ENCODE data around the gene CCDC74A. TPM values are rescaled to one million over a fixed set of nuclear protein-coding genes. Genes with fewer than 3 reads are reported as not detected.
"Not testable (repeated sequence)": the region's sequence is repeated elsewhere in the genome, so short reads cannot be mapped to it uniquely, and the experiment has no call there.

Gene CCDC74A
- total RNA-seq, 1 experiment from 2014 or later = 6.5 TPM

DNA sequence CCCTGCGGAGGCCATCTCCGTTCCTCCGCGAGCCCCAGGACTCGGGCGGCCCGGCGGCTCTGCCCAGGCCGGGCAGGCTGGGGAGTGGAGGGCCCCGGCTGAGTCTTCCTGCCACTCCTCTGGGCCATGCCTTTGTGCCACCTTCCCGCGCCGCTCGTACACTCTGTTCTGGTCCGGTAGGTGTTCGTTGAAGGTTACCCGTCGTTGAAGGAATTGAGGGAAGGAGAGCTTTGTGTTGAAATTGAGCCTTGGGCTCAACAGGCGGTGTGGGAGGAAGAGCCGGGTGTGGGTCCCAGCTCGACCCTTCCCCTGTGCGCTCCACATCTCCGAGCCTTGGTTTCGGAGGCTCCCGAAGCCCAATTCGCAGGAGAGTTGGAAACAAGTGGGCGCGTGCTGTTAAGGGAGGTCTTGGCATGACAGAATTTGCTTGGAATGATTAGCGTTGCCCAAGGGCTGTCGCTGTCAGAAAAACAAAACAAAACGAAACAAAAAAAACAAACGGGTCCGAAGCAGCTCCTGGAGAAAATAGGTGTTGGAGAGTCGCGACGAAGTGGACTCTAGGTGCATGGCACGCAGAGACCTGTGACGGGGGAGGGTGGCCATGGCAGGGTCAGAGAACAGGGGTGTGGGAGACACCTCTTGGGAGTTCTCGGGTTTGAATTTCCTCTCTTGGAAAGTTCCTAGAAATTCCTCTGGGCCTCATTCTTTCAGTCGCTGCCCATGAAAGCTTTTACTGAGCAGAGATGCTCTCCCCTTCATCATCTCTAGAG, 34.3 kb upstream of the CCDC74A start:
- ATAC-seq = peak; percentile 16
- TF ChIP-seq, protein P1, sequence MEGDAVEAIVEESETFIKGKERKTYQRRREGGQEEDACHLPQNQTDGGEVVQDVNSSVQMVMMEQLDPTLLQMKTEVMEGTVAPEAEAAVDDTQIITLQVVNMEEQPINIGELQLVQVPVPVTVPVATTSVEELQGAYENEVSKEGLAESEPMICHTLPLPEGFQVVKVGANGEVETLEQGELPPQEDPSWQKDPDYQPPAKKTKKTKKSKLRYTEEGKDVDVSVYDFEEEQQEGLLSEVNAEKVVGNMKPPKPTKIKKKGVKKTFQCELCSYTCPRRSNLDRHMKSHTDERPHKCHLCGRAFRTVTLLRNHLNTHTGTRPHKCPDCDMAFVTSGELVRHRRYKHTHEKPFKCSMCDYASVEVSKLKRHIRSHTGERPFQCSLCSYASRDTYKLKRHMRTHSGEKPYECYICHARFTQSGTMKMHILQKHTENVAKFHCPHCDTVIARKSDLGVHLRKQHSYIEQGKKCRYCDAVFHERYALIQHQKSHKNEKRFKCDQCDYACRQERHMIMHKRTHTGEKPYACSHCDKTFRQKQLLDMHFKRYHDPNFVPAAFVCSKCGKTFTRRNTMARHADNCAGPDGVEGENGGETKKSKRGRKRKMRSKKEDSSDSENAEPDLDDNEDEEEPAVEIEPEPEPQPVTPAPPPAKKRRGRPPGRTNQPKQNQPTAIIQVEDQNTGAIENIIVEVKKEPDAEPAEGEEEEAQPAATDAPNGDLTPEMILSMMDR (conservative IDR thresholded peaks at IDR 0.05; ENCODE audit: low read depth, low read length) = no peak
- TF ChIP-seq EZH2 (IDR thresholded peaks at IDR 0.05; ENCODE audit: low read length, unreplicated experiment) = no peak
- Histone ChIP-seq H3K9ac (ENCODE audit: low read length) (peak overlapping the region; percentile 99), H3K36me3 (ENCODE audit: low read depth, low read length) (peaks cover 5% of the 10 kb centered on the region; the same call in 1 of the 2 replicates), H3K27ac (ENCODE audit: low read length) (peak overlapping the region; percentile 76), H3K4me1 (ENCODE audit: insufficient read depth, low read length) (0 out of 2 replicates have a peak, but pooled peaks cover 8% of the 10 kb centered on the region), H3K9me2 (replicated peaks; ENCODE audit: low read length) (no peaks in the 10 kb centered on the region), H3K4me2 (ENCODE audit: low read length) (peak overlapping the region; percentile 88), H3K9me3 (ENCODE audit: low read length) (no peaks in the 10 kb centered on the region), H4K20me1 (ENCODE audit: low read length) (peaks cover 10% of the 10 kb centered on the region; the same call in 1 of the 2 replicates), H3K79me2 (ENCODE audit: low read length) (peaks cover 88% of the 10 kb centered on the region), H3F3A (ENCODE audit: low read length, unreplicated experiment) (no peaks in the 10 kb centered on the region), H3K27me3 (ENCODE audit: low read length) (no peaks in the 10 kb centered on the region), H2AFZ (ENCODE audit: low read length) (peak overlapping the region; percentile 66), H3K4me3 (ENCODE audit: low read length) (peak overlapping the region; percentile 97)
- BruUV-seq (replicated peaks) = TSS peak; percentile 65
- intact Hi-C loops (cut with micrococcal nuclease) = loop anchor here (5.0 kb wide), 2 partner anchors 34 to 386 kb away; partner anchors contain the start of genes CCDC74A and PLEKHB2
- POLR2A ChIA-PET (ENCODE audit: unreplicated experiment) = interaction anchor here (0.6 kb wide), 3 partner anchors 30 to 189 kb away, joined by 3 to 4 read pairs (median 4); no protein-coding TSS in a partner anchor
- CTCF ChIA-PET = interaction anchor here (0.5 to 0.7 kb wide), 3 partner anchors 80 to 1152 kb away, joined by 3 to 8 read pairs (median 5); no protein-coding TSS in a partner anchor
- DNase-seq = peak; percentile 20

DNA sequence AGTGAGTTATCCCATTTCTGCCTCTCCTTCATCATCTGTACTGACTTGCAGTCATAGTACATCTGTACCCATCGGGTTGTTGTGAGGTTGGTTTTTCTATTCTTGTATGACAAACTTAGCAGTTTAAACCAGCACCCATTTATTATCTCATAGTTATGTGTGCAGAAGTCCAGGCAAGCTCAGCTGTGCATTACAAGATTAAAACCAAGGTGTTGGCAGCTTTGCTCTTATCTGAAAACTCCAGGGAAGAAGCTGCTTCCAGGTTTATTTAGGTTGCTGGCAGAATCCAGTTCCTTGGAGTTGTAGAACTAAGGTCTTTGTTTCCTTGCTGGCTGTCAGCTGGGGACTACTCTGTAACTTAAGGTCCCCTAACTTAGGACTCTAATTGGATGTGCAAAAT, 32.2 kb upstream of the CCDC74A start:
- H3K9me3 ChIP-seq (ENCODE audit: low read length); DNase-seq; H2AFZ ChIP-seq (ENCODE audit: low read length); H3K27me3 ChIP-seq (ENCODE audit: low read length); BruUV-seq (replicated peaks); H3K4me1 ChIP-seq (ENCODE audit: insufficient read depth, low read length); H3K4me3 ChIP-seq (ENCODE audit: low read length); H3K9me2 ChIP-seq (replicated peaks; ENCODE audit: low read length); H3K27ac ChIP-seq (ENCODE audit: low read length); CTCF ChIA-PET; intact Hi-C loops (cut with micrococcal nuclease); POLR2A ChIA-PET (ENCODE audit: unreplicated experiment); H3K9ac ChIP-seq (ENCODE audit: low read length); ATAC-seq; H3K4me2 ChIP-seq (ENCODE audit: low read length); H3F3A ChIP-seq (ENCODE audit: low read length, unreplicated experiment); H3K36me3 ChIP-seq (ENCODE audit: low read depth, low read length): not testable (repeated sequence)
- Histone ChIP-seq H3K79me2 (ENCODE audit: low read length) (peaks cover 77% of the 10 kb centered on the region), H4K20me1 (ENCODE audit: low read length) (peaks cover 10% of the 10 kb centered on the region; the same call in 1 of the 2 replicates)

DNA sequence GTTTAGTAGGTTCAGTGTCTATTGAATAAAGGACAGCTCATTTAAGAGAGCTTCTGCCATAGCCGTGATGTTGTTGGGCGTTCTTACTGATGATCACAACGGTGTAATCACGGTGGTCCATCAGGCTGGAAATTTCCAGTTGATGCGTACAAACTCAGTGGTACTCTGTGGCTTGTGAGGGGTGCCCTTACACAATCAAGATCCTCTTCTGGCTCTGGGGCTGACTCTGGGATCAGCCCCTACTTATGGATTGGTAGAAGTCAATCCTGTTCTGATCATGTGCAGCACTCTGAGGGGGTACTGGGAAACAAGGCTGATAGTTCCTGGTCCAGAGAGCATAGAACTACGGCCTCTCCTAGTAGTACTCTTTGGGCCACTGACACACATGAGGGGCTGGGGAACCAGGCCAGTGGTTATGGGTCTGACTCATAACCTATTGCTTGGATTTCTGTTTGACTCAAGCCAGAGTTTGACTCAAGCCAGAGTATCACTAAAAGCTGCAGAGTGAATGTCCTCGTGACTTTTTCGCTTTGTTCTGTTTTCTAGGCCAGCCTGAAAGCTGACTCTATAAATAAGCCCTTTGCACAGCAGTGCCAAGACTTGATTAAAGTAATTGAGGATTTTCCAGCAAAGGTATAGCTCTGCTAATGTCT, 29.2 kb upstream of the CCDC74A start:
- H3K79me2 ChIP-seq (ENCODE audit: low read length) = peaks cover 57% of the 10 kb centered on the region
- H3K9me2 ChIP-seq (replicated peaks; ENCODE audit: low read length); H3F3A ChIP-seq (ENCODE audit: low read length, unreplicated experiment); H2AFZ ChIP-seq (ENCODE audit: low read length); H3K9ac ChIP-seq (ENCODE audit: low read length); POLR2A ChIA-PET (ENCODE audit: unreplicated experiment); H3K9me3 ChIP-seq (ENCODE audit: low read length); CTCF ChIA-PET; H3K4me2 ChIP-seq (ENCODE audit: low read length); H3K4me3 ChIP-seq (ENCODE audit: low read length); intact Hi-C loops (cut with micrococcal nuclease); BruUV-seq (replicated peaks); H3K4me1 ChIP-seq (ENCODE audit: insufficient read depth, low read length); H3K27me3 ChIP-seq (ENCODE audit: low read length); H3K36me3 ChIP-seq (ENCODE audit: low read depth, low read length); H3K27ac ChIP-seq (ENCODE audit: low read length): not testable (repeated sequence)
- DNase-seq (peak; percentile 45), ATAC-seq (peak; percentile 80)
- peaks cover 10% of the 10 kb centered on the region; the same call in 1 of the 2 replicates for H4K20me1 ChIP-seq (ENCODE audit: low read length)

DNA sequence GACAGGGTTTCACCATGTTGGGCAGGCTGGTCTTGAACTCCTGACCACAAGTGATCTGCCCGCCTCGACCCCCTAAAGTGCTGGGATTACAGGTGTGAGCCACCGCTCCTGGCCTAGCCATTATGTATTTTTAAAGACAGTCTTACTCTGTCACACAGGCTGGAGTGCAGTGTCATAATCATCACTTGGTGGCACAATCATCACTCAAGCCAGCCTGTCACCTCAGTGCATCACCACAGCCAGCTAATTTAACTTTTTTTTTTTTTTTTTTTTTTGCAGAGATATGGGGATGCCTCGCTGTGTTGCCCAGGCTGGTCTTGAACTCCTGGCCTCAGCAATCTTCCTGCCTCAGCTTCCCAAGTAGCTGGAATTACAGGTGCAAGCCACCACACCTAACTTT, 24.1 kb upstream of the CCDC74A start:
- DNase-seq; H3K4me1 ChIP-seq (ENCODE audit: insufficient read depth, low read length); H3K27ac ChIP-seq (ENCODE audit: low read length); H3K4me2 ChIP-seq (ENCODE audit: low read length); H2AFZ ChIP-seq (ENCODE audit: low read length); H3K36me3 ChIP-seq (ENCODE audit: low read depth, low read length); H3K79me2 ChIP-seq (ENCODE audit: low read length); CTCF ChIA-PET; ATAC-seq; H4K20me1 ChIP-seq (ENCODE audit: low read length); intact Hi-C loops (cut with micrococcal nuclease); H3K9me3 ChIP-seq (ENCODE audit: low read length); POLR2A ChIA-PET (ENCODE audit: unreplicated experiment); H3K9me2 ChIP-seq (replicated peaks; ENCODE audit: low read length); H3K4me3 ChIP-seq (ENCODE audit: low read length); H3F3A ChIP-seq (ENCODE audit: low read length, unreplicated experiment); BruUV-seq (replicated peaks); H3K27me3 ChIP-seq (ENCODE audit: low read length); H3K9ac ChIP-seq (ENCODE audit: low read length): not testable (repeated sequence)

DNA sequence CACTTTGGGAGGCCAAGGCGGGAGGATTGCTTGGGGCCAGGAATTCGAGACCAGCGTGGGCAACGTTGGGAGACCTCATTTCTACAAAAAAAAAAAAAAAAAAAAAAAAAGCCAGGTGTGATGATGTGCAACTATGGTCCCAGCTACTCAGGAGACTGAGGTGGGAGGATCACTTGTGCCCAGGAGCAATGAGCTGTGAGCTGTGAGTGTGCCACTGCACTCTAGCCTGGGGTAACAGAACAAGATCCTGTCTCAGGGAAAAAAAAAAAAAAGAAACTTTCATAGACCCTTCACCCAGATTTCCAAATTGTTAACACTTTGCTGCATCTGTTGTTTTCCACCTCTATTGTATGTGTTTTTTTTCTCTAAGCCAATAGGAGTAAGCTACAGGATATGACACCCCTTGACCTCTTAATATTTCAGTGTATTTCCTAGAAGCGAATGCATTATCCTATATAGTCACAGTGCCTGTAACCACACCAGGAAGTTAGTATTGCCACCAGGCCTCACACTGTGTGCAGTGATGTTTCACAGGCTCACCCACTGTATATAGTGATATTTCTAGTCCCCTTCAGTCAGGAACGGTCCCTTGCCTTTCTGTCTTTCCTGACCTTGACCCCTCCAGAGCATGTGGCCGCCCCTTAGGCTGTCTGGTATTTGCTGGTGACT, 23.5 kb upstream of the CCDC74A start:
- BruUV-seq (replicated peaks); H3F3A ChIP-seq (ENCODE audit: low read length, unreplicated experiment); POLR2A ChIA-PET (ENCODE audit: unreplicated experiment); H3K9ac ChIP-seq (ENCODE audit: low read length); H3K4me3 ChIP-seq (ENCODE audit: low read length); H3K9me3 ChIP-seq (ENCODE audit: low read length); H3K79me2 ChIP-seq (ENCODE audit: low read length); H3K9me2 ChIP-seq (replicated peaks; ENCODE audit: low read length); H4K20me1 ChIP-seq (ENCODE audit: low read length); H3K27ac ChIP-seq (ENCODE audit: low read length); H3K4me2 ChIP-seq (ENCODE audit: low read length); intact Hi-C loops (cut with micrococcal nuclease); H2AFZ ChIP-seq (ENCODE audit: low read length); H3K36me3 ChIP-seq (ENCODE audit: low read depth, low read length); DNase-seq; CTCF ChIA-PET; H3K4me1 ChIP-seq (ENCODE audit: insufficient read depth, low read length); H3K27me3 ChIP-seq (ENCODE audit: low read length): not testable (repeated sequence)
- ATAC-seq = peak; percentile 71

Measured in PC-3 (cell line).